NCI-H774 (cell line): Measurements from ENCODE around the gene AGXT2.

Source experiments
- DNase-seq: peaks from one replicate; lab custom pipeline; 2025; lab: John Stamatoyannopoulos, UW

The AGXT2 gene

DNA sequence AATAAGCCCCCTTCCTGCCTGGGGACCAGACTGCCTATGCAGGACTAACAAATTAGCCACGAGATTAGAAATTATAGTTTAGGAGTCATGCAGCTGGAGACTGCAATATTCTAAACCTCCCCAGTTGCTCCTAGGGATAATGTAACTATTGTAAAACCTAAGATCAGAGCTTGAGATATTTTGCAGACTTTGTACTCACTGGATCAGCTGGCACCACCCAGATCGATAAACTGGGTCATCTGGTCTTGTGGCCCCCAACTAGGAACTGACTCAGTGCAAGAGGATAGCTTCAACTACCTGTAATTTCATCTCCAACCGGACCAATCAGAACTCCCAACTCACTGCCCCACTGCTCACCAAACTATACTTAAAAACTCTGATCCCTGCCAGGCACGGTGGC is 80.2 kb downstream of the AGXT2 start:
- no peak for DNase-seq

GRCh38 chr5:34959323-34959722 is 88.4 kb downstream of the AGXT2 start:
- DNase-seq: no peak

- no peak for DNase-seq
Observed at GRCh38 chr5:34957857-34958690, 89.7 kb downstream of the AGXT2 start.

GRCh38 chr5:34957321-34957720 is 90.4 kb downstream of the AGXT2 start:
- DNase-seq: no peak
